ENCODE results near the gene QRICH2. TPM values are rescaled to one million over a fixed set of nuclear protein-coding genes. Genes with fewer than 3 reads are reported as not detected.
"Not testable (repeated sequence)": the region's sequence is repeated elsewhere in the genome, so short reads cannot be mapped to it uniquely, and the experiment has no call there.

Gene QRICH2

DNA sequence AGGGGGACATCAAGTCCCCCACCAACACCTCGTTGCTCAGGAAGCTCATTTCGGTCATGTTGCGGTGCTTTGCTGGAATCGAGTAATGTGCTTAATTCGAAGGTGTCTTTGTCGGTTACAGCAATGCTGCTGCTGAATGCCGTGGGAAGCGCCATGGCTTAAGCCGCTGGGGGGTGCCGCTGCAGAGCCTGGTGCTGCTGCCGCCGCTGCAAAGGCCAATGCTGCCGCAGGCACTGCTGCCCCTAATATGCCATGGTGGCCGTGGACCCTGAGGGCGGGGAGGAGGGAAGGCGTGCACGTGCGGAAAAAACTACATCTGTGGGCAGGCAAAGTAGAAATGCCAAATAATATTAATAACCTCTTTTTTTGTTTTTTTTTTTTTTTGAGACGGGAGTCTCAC, 81.3 kb downstream of the QRICH2 start:
- H4K8ac ChIP-seq (ENCODE audit: low read length); H3K23ac ChIP-seq (ENCODE audit: low read length in 2 of 2); H2AK5ac ChIP-seq (ENCODE audit: low read length, severe bottlenecking); H3K27ac ChIP-seq (ENCODE audit: low read length, poor library complexity, severe bottlenecking); H3K4me1 ChIP-seq (ENCODE audit: control insufficient read depth, insufficient read depth, low read depth, low read length); H3K27me3 ChIP-seq (ENCODE audit: control insufficient read depth in 1 of 2, insufficient read depth in 1 of 2, low read length in 2 of 2); H2BK120ac ChIP-seq (ENCODE audit: low read depth, low read length); H2BK5ac ChIP-seq (ENCODE audit: low read depth, low read length, poor library complexity, severe bottlenecking); DNase-seq; H4K91ac ChIP-seq (ENCODE audit: low read length); H3K36me3 ChIP-seq (ENCODE audit: control insufficient read depth in 1 of 2, insufficient read depth in 2 of 2, low read depth in 1 of 2, low read length in 2 of 2); H2BK15ac ChIP-seq (ENCODE audit: low read depth, poor library complexity, severe bottlenecking); H3K14ac ChIP-seq (ENCODE audit: low read length in 2 of 2); H2AFZ ChIP-seq (ENCODE audit: low read depth, low read length); H3K4me3 ChIP-seq (ENCODE audit: insufficient read depth in 1 of 2, low read depth in 1 of 2, low read length in 2 of 2); H3K4me2 ChIP-seq (ENCODE audit: low read length, poor library complexity, severe bottlenecking); H3K18ac ChIP-seq (ENCODE audit: low read depth in 1 of 2, low read length in 2 of 2); H2BK12ac ChIP-seq (ENCODE audit: low read length in 2 of 2); H3K9ac ChIP-seq (ENCODE audit: low read length); H3K9me3 ChIP-seq (ENCODE audit: control insufficient read depth, low read length); H3K4ac ChIP-seq (ENCODE audit: low read depth in 1 of 2, low read length in 2 of 2): not testable (repeated sequence)
- 96% methylated on average over 16 of the region's 19 CpGs for WGBS
- H3K79me1 ChIP-seq (replicated peaks; ENCODE audit: low read length, poor library complexity, severe bottlenecking): peaks cover 13% of the 10 kb centered on the region

DNA sequence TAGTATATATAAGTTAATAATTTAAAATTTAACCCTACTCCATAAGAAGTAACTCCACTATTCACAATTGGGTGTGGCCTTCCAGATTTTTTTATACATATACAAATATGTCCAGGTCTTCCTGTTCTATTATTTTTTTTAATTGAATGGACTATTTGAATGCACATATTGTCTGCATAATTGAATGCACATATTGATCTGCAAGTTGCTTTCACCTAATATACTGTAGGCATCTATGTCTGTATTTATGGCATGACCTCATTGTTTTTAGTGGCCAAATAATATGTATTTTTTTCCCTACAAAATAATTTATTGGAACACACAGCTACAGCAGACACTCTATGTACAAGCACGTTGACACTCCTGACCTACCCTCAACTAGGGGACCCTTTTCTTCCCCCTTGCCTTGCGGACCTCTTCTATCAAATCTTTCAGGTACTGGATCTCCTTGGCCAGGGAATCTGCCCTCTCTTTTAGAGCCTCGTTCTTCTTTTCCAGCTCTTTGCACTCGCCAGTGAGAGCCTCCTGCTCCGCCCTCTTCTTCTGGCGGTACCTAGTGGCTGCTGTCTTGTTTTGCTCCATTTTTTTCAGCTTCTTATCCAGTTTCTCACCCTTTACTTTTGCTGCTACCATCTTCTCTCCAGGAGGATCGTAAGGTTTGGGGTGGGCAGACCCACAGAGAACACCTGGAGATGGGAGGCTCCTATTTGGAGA, 82.5 kb downstream of the QRICH2 start:
- H4K8ac ChIP-seq (ENCODE audit: low read length); H4K91ac ChIP-seq (ENCODE audit: low read length); H3K4ac ChIP-seq (ENCODE audit: low read depth in 1 of 2, low read length in 2 of 2); H3K14ac ChIP-seq (ENCODE audit: low read length in 2 of 2); H3K4me1 ChIP-seq (ENCODE audit: control insufficient read depth, insufficient read depth, low read depth, low read length); H2BK15ac ChIP-seq (ENCODE audit: low read depth, poor library complexity, severe bottlenecking); H2BK120ac ChIP-seq (ENCODE audit: low read depth, low read length); H3K18ac ChIP-seq (ENCODE audit: low read depth in 1 of 2, low read length in 2 of 2); H2AFZ ChIP-seq (ENCODE audit: low read depth, low read length); H3K27ac ChIP-seq (ENCODE audit: low read length, poor library complexity, severe bottlenecking); H2BK12ac ChIP-seq (ENCODE audit: low read length in 2 of 2); H3K9me3 ChIP-seq (ENCODE audit: control insufficient read depth, low read length); H2BK5ac ChIP-seq (ENCODE audit: low read depth, low read length, poor library complexity, severe bottlenecking); H3K4me2 ChIP-seq (ENCODE audit: low read length, poor library complexity, severe bottlenecking); H3K27me3 ChIP-seq (ENCODE audit: control insufficient read depth in 1 of 2, insufficient read depth in 1 of 2, low read length in 2 of 2); H3K9ac ChIP-seq (ENCODE audit: low read length); H2AK5ac ChIP-seq (ENCODE audit: low read length, severe bottlenecking); H3K4me3 ChIP-seq (ENCODE audit: insufficient read depth in 1 of 2, low read depth in 1 of 2, low read length in 2 of 2); H3K23ac ChIP-seq (ENCODE audit: low read length in 2 of 2); H3K36me3 ChIP-seq (ENCODE audit: control insufficient read depth in 1 of 2, insufficient read depth in 2 of 2, low read depth in 1 of 2, low read length in 2 of 2); DNase-seq: not testable (repeated sequence)
- H3K79me1 ChIP-seq (replicated peaks; ENCODE audit: low read length, poor library complexity, severe bottlenecking): peaks cover 11% of the 10 kb centered on the region
- 87% methylated on average over 4 of the region's 7 CpGs for WGBS

Small RNA genes within 50 kb of the gene (small RNA-seq; reads per million reads assigned to genes)
- gene RF00019 (ENCODE audit: low read depth) (not detected), gene RNU6-24P (ENCODE audit: low read depth) (not detected)

All from mesenchymal stem cell (in vitro differentiated cells and primary cell).